ENCODE data around the gene ARHGEF33.
"Not testable (repeated sequence)": the region's sequence is repeated elsewhere in the genome, so short reads cannot be mapped to it uniquely, and the experiment has no call there.

ARHGEF33 gene

GRCh38 chr2:38911191-38911590 lies 21.5 kb downstream of the ARHGEF33 start:
- DNase-seq: no peak

GRCh38 chr2:38912619-38913018 lies 22.9 kb downstream of the ARHGEF33 start:
- no peak for DNase-seq

- DNase-seq: no peak
Measured at GRCh38 chr2:38922389-38922788, 32.7 kb downstream of the ARHGEF33 start.

- DNase-seq: no peak
Measured at GRCh38 chr2:38922902-38923301, 33.2 kb downstream of the ARHGEF33 start.

GRCh38 chr2:38925982-38926381 lies 36.3 kb downstream of the ARHGEF33 start:
- DNase-seq: no peak

GRCh38 chr2:38930600-38930999 lies 40.9 kb downstream of the ARHGEF33 start:
- DNase-seq: no peak

- DNase-seq: no peak
Measured at GRCh38 chr2:38932586-38932985, 42.9 kb downstream of the ARHGEF33 start.

- no peak for DNase-seq
Measured at GRCh38 chr2:38933653-38934052, 44.0 kb downstream of the ARHGEF33 start.

GRCh38 chr2:38934742-38935141 lies 45.1 kb downstream of the ARHGEF33 start:
- no peak for DNase-seq

- no peak for DNase-seq
Measured at GRCh38 chr2:38935568-38936172, 46.0 kb downstream of the ARHGEF33 start.

- DNase-seq: not testable (repeated sequence)
Measured at GRCh38 chr2:38936516-38936915, 46.8 kb downstream of the ARHGEF33 start.

- DNase-seq: no peak
Measured at GRCh38 chr2:38937548-38937947, 47.9 kb downstream of the ARHGEF33 start.

- no peak for DNase-seq
Measured at GRCh38 chr2:38940746-38941145, 51.1 kb downstream of the ARHGEF33 start.

- DNase-seq: no peak
Measured at GRCh38 chr2:38943784-38944183, 54.1 kb downstream of the ARHGEF33 start.

- DNase-seq: no peak
Measured at GRCh38 chr2:38945372-38945771, 55.7 kb downstream of the ARHGEF33 start.

- DNase-seq: no peak
Measured at GRCh38 chr2:38945911-38946310, 56.2 kb downstream of the ARHGEF33 start.

- DNase-seq: peak; percentile 58 to 63
Measured at GRCh38 chr2:38947241-38948239, 57.9 kb downstream of the ARHGEF33 start.

GRCh38 chr2:38948387-38948882 lies 58.8 kb downstream of the ARHGEF33 start:
- no peak for DNase-seq

- DNase-seq: no peak
Measured at GRCh38 chr2:38948995-38949394, 59.3 kb downstream of the ARHGEF33 start.

- no peak for DNase-seq
Measured at GRCh38 chr2:38951766-38952165, 62.1 kb downstream of the ARHGEF33 start.

GRCh38 chr2:38957972-38958371 lies 68.3 kb downstream of the ARHGEF33 start:
- no peak for DNase-seq

- DNase-seq: no peak
Measured at GRCh38 chr2:38959466-38959865, 69.8 kb downstream of the ARHGEF33 start.

- peak; percentile 61 to 80 for DNase-seq
Measured at GRCh38 chr2:38959938-38960608, 70.4 kb downstream of the ARHGEF33 start.
